Activated CD4-positive, alpha-beta T cell treated with anti-CD3 and anti-CD28 coated beads for 1 hour (primary cell): ENCODE data around the gene CHST11.
"Not testable (repeated sequence)": the region's sequence is repeated elsewhere in the genome, so short reads cannot be mapped to it uniquely, and the experiment has no call there.

Experiments used
- DNase-seq: peaks from one replicate; pipeline ENCODE4 v3.0.0-alpha.2; 2020

The CHST11 gene

DNA sequence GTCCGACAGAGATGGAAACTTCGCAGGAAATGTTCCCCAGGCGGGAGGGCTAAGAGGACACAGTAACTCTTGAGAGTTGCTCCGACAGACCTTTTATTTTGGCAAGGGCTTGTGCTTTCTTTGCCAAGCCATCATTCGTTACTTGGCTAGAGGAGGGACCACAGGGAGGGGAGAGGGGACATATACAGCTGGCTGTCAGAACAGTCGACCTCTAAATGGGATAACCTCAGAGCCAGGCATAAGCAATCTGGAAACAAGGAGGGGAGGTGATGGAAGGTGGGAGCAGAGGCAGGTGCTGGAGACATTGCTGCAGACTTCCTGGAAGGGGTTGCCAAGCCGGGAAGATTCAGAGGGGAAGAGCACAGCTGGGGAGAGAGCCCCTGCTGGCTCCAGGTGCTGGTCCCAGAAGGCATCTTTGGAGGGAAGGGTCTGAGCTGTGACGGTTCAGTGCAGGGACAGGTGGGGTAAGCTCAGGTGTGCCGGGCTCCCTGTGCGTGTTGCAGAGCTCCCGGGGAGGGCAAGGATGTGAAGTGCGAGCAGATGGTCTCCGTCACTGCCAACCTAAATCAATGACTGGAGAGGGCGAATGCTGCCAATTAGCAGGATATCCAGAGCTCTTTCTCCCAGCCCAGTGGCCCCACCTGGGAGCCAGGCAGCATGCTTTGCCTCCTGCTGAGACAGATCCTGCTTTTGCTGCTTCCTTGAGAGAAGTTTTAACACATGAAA, 50.1 kb downstream of the CHST11 start:
- no peak for DNase-seq

DNA sequence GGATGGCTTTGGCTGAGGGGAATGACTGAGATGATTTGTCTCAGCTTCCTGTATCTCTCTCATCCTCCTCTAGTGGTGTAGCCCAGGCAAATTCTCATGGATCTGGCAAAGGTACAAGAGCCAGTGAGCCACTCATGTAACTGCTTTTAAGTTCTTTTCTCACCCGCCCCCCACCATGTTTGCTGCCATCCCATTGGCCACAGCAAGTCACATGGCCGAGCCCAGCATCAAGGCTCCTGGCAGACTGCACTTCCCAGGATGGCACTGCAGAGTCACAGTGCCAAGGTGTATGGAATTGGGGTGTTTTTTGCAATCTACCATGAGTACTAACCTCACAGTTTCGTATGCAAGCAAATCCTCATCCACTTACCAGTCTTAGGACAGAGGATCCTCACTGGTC, 50.9 kb downstream of the CHST11 start:
- no peak for DNase-seq

DNA sequence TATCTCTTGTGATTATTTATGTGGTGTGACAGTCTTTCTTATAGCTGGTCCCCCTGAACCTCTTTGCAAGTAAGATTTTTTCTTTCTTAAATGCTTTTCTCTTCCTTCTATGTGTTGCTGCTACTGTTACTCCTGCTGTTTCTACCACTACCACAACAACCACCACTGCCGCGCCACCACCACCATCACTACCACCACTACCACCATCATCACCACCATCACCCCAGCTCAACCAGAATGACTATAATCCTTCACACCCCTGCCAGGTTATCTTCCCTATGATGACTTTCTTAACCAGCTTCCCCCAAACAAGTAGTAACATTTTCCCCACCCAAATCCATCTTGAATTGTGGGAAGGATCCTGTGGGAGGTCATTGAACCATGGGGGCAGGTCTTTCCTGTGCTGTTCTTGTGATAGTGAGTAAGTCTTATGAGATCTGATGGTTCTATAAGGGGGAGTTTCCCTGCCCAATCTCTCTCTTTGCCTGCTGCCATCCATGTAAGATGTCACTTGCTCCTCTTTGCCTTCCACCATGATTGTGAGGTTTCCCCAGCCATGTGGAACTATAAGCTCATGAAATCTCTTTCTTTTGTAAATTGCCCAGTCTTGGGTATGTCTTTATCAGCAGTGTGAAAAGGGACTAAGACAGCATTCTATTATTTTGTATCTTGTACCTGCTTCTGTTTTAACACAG, 52.2 kb downstream of the CHST11 start:
- DNase-seq: no peak

DNA sequence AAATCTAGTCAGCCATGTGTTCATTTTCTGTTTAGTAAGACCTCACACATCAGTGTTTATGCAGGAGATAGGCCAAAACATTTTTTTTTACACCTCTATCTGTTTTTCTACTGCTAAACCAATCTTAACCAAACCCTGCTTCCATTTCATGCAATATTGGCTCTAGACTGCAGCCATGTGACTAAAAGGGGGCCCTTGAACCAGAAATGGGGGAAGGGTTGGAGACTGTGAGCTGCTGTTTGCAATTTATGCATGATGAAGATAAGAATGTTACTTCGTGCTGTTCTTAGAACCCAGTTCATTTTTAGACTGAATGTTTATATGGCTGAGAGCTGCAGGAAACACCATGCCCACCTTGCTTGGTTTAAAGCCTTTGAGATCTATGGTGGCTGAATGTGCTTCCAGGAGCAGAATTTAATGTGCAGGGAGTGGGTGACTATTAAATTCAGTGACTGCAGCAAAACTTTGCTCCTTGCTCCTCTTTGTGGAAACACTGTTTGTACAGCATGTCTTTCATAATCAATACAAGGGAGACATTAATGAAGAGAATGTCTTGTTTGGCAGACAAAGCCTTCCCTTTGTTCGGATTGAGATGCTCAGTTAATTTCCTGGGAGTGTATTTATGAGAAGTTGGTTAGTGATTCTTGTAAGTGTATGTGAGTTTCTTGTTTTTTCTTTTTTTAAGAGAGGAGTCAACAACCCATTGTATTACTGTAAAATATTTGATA, 53.6 kb downstream of the CHST11 start:
- no peak for DNase-seq

DNA sequence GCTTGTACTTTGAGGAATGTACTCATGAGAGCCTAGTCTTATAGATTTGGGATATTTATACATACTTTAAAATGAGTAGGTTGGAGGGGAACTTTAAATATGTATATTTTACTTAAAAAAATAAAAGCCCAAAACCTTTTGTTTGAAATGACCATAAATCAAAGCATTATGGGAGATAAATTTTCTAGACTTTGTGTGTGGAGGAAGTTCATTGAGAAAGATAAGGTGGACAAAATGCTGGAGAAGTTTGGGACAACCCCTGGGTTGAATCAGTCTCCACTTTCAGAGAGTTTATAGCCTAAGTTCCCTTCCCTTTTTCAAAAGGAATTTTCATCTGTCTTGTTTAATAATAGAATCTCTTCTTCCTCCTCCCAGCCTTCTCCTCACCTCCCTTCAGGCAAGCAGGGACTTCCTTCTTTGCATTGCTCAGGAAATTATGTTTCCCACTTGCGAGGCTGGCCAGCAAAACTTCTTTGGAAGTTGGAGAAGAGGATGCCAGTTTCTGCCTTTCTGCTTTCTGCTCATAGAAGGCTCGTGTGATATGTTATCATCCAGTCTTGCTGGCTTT, 54.2 kb downstream of the CHST11 start:
- DNase-seq: no peak

DNA sequence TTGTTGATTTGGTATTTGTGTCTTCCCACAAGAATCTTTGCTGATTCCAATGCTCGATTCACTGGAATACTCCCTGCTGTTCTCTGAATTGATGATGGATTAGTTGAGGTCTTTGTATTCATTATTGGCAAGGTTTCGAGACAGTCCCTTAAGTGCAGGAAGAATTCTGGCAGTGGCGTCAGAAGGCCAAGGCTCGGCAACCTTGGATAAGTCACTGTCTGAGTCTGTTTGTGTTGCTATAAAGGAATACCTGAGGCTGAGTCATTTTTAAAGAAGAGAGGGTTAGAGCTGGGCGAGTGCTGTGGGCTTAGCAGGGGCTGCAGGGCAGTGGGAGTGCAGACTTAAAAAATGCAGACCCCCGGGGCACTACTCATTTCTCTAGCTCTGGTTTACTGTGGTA, 56.9 kb downstream of the CHST11 start:
- DNase-seq: no peak

DNA sequence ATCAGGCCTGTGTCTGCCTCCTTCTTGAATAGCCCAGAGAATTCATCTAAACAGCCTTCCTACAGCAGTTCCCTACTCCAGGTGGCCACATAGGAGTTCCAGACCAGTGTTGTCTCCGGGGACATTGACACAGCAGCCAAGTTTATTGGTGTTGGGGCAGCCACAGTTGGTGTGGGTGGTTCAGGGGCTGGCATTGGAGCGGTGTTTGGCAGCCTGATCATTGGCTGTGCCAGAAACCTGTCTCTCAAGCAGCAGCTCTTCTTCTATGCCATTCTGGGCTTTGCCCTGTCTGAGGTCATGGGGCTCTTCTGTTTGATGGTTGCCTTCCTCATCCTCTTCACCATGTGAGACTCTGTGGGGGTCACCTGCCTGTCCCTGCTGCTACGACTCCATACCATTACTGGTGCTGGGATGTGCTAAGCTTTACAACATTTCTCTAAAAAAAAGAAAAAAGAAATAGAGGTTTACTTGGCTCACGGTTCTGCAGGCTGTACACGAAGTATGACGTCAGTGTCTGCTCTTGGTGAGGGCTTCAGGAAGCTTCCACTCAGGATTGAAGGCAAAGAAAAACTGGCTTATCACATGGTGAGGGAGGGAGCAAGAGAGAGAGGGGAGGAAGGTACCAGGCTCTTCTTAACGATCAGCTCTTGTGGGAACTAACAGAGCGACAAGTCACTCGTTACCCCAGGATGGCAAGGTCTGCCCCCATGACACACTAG, 57.5 kb downstream of the CHST11 start:
- no peak for DNase-seq

DNA sequence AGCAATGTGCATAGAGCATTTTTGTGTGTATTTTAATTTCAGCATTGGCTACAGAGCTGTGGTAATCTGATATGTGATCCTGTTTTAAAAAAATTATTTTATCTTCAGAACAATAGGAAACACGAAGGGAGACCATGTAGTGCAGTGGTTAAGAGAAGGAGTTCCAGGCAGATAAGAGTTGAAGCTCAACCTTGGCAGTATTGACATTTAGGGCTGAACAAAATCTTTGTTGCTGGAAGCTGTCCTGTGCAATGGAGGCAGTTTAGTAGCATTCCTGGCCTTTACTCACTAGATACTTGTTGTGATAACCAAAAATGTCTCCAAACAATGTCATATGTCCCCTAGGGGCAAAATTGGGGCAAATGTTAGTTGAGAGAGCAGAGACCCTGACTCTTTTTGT, 59.2 kb downstream of the CHST11 start:
- no peak for DNase-seq

DNA sequence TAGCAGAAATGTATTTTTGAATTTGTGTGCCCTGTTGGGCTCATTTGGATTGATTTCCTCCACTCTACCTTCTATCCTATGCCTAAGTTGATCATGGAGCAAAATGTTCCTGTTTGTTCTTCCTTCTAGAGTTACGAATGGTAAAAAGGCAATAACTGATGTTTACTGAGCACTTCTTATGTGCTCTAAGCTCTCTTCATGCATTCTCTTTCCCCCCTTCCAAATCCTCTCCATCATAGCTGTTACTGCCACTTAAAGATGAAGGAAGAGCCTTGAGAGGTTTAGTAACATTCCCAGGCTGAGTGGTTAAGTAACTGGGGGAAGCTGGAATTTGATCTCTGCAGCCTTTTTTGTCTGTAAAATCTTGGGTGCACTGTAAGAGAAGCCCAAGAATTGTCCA, 60.1 kb downstream of the CHST11 start:
- no peak for DNase-seq

DNA sequence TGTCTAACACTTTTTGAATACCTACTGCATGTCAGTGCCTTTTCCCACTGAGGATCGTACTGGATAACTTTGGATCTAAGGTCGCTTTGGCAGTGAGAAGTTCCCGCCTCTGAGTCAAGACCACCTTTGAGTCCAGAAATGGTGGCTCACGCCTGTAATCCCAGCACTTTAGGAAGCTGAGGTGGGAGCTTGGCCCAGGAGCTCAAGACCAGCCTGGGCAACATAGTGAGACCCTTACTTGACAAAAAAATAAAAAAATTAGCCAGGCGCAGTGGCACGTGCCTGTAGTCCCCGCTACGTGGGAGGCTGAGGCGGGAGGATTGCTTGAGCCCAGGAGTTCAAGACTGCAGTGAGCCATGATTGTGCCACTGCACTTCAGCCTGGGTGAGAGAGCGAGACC, 61.1 kb downstream of the CHST11 start:
- DNase-seq: no peak

DNA sequence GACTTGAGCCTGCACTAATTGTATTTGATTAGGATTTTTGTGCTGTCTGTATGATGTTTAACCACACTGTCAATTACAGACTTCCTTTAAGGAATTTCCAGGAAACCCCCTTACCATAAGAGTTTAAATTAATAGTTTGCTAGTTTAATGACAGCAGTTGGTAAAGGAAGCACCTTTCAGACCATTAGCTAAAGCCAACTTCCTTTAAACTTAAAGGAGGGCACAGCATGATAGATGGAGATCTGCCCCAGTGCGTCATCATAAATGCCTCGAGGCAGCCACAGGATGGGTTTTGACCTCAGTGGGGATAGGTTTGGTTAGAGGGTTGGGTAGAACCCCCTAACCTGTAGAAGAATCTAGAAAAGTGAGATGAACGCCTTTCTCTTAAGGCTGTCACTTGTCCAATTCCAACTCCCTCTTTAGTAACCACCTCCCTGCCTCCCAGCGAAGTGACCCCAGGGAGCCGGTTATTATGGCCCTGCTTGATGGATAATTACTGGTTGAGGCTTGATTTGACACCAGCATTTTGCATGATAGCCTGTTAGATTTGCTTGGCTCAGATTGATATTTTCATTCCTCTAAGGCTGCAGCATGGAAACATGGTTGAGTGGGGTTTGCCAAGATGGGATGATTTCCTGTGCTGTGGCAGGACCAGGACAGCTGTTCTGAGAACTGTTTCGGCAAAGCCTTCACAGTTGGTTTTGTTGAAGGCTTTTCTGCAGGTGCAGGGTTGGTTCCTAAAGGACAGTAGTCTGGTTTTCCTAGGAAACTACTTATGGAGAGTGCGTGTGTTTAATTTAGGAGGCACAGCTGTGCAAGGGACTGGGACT, 62.7 kb downstream of the CHST11 start:
- no peak for DNase-seq

DNA sequence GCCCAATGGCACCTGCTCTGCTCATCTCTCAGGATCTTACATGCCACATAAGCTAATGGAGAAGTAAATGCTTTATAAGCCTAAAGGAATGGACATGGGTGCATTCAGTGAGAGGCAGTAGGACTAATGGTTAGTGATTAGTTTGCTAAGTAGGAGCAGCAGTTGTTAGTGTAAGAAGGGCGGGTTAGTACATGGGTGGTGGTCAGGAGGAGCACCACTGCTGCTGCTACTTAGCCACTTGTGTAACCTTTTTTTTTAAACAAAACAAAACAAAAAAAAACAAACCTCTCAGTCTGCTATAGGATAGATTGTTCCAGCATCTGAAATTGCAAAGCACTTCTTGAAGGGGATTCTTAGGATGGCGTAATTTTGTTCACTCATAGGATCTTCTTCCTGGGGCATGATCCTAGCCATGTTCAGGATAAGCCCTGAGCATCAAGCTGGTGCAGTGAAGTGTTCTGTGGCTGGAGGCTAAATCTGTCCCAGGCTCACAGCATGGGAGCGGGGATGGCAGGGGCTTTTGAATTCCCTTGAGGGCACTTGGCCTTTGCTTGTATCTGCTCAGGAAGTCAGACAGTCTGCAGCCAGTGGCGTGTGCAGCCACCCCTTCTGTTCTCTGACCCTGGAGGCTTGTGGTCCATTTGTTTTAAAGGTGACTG, 63.6 kb downstream of the CHST11 start:
- DNase-seq: no peak

DNA sequence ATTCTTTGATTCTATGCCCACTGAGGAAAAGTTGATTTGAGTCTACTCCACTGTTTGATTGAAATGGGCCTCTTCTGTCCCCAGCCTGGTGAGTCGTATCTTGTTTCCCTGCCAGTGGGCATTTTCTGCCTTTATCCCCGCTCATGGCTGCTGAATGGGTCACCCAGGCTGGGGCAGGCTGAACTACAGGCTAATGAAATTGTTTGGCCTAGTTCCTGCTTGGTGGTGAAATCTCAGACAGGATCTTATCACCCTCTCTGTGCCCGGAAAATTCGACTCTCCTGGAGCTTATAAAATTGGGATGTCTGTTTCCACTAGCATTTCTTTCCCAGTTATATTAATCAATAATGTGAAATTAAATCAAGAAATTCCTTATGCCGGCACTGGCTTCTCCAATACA, 65.0 kb downstream of the CHST11 start:
- no peak for DNase-seq

DNA sequence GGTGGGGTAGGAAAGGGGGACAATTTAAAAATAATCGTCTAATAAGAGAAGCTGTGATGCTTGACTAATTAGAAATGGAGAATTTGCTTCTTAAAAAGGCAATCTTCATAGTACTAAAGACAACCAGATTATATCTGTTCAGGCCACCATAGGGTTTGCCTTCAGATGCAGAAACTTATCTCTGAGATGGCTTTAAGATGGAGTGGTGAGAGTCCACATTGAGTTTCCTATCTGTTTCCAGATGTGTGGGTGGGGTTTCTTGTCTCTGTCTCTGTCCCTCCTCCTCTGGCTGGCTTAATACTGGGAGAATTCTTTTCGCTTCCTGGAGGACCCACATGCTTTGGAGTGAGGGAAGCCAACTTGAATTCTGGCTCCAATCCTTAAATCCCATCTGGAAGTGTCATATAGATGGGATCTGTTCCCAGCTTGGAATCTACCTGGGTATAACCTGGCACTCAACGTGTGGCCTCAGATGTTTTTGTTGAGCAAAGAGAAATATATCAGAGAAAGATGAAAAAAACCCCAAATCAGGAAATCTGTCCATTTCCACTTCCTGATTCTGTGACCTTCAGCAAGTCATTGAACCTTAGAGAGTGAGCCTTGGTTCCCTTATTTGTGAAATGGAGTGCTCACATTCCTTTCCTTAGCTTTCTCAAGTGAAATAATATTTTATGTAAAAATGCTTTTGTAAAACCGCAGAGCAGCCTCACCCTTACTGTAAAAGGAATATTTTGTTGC, 66.4 kb downstream of the CHST11 start:
- no peak for DNase-seq

DNA sequence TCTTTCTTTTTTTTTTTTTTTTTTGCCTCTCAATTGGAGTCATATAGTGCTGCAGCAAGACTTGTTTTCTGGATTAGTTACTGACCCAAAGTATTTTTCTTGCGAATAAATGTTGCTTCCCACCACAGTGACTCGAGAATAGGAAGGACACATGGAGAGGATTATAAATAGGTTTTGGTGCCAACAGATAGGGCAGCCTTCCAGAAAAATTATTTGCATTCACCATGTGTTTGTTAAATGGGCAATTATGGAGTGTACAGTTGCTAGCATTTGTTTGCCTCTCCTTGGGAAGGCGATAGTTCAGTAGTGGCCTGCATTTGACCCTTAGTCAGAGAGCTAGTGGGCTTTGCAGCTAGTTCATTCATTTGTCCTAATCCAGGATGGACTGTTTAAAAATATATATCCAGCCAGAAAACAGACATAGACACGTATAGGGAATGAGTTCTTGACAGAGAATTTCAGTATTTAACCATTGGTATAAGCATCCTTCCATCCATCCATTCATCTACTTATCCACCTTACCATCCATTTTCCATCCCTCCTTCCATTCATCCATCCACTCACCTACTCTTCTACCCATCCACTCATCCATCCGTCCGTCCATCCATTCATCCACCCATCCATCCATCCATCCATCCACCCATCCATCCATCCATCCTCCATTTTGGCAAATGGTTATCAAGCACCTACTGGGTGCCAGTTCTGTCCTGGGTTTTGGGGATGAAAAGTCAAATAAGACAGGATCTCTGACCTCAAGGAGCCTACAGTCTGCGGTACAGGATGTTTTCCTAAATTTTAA, 67.5 kb downstream of the CHST11 start:
- no peak for DNase-seq

DNA sequence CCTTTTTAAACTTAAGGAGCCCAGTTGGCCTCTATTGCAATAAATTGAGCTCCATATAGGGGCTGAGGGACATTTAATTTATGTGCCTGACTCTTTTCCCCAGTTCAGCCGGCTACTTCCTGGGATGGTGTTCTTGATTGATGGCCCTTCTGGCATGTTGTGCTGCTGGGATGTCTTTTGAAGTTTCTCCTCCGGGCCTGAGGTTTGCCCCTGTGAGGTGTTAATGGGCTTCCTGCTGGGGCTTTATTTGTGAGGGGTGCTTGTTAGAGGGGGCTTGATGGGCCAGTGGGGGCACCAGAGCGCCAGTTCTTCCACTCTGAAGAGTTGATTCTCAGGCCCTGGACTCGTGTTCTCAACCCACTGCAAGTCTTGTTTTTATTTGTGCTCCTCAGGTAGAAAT, 69.6 kb downstream of the CHST11 start:
- no peak for DNase-seq

DNA sequence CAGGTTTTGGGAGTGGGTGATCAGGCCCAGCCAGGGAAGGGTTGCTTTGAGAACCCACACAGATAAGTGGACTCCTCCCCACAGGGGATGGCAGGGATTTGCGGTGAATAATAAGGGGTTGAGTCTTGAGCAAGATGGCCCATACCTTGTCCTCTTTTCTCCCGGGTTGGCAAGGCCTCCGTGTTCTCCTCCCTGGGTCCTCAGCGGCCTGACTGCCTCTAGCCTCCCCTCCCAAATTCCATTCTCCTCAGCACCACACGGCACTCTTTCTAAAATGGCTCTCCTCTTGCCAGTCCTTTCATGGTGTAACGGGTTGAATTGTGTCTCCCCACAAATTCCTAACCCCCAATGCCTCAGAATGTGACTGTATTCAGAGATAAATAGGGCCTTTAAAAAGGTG, 70.0 kb downstream of the CHST11 start:
- no peak for DNase-seq

DNA sequence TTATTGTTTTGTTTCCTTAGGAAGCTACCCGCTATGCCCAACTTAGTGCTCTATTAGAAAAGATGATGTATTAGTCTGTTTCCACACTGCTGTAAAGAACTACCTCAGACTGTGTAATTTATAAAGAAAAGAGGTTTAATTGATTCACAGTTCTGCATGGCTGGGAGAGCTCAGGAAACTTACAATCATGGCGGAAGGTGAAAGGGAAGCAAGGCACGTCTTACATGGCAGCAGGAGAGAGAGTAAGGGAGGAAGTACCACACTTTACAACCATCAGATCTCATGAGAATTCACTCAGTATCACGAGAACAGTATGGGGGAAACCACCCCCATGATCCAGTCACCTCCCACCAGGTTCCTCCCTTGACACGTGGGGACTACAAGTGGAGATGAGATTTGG, 70.9 kb downstream of the CHST11 start:
- DNase-seq: not testable (repeated sequence)

DNA sequence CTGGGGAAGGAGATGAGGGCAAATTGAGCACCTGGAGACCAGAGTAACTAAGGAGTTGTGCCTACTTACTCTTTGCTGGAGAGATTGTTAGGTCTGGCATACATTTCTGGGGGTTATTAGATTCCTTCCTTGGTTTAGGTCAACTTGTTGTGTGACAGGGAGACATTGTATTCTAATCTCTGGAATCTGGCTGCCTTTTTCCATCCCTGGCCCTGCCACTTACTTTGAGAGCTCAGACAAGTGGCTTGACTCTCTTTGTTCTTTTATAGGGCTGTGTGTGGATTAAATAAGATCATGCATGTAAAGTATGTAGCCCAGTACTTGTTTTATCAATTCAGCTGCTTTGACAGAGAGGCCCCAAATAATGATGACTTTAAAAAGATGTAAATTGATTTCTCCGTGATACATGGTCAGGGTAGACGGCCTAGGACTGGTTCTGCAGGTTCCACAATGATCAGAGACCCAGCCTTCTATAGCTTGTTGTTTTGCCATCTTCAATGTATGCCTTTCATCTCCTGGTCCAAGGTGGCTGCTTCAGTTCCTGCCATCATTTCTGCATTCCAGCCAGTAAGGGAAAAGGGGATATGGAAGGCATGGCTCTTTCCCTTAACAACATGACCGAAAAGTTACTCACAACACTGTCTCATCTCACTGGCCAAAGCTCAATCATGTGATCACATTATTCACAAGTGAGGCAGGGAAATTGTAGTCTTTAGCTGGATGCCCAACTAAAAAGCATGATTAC, 72.6 kb downstream of the CHST11 start:
- DNase-seq: no peak
